Muscle layer of colon (tissue), 2 donors: ENCODE results near the gene ERGIC1.

ENCODE experiments used
- H3K27ac ChIP-seq: one replicate; pipeline ENCODE4 v1.7.0; 2013; ENCODE audit warnings: low read depth, mild to moderate bottlenecking, low read length, moderate library complexity
- H3K27me3 ChIP-seq, 2 donors: one replicate each; pipeline ENCODE4 v1.7.0; 2013; ENCODE audit warnings: low read length in 2 of 2, mild to moderate bottlenecking in 2 of 2; ENCODE audit not compliant: insufficient read depth in 2 of 2, control insufficient read depth in 1 of 2
- H3K36me3 ChIP-seq: one replicate; pipeline ENCODE4 v1.7.0; 2013; ENCODE audit warnings: mild to moderate bottlenecking, low read length; ENCODE audit not compliant: insufficient read depth
- H3K4me1 ChIP-seq: one replicate; pipeline ENCODE4 v1.7.0; 2013; ENCODE audit warnings: mild to moderate bottlenecking, low read length; ENCODE audit not compliant: insufficient read depth
- H3K4me3 ChIP-seq, 2 donors: one replicate each; pipeline ENCODE4 v1.7.0; 2013; ENCODE audit warnings: low read length in 2 of 2, low read depth in 1 of 2, mild to moderate bottlenecking in 1 of 2, moderate library complexity in 1 of 2
- H3K9ac ChIP-seq: one replicate; pipeline ENCODE4 v1.7.0; 2013; ENCODE audit warnings: low read length
- H3K9me3 ChIP-seq: one replicate; pipeline ENCODE4 v1.7.0; 2013; ENCODE audit warnings: mild to moderate bottlenecking, low read length
- donor health status: abdominal sarcoma.
- donor health status: Adenocarcinoma of cecum.

Gene ERGIC1

DNA sequence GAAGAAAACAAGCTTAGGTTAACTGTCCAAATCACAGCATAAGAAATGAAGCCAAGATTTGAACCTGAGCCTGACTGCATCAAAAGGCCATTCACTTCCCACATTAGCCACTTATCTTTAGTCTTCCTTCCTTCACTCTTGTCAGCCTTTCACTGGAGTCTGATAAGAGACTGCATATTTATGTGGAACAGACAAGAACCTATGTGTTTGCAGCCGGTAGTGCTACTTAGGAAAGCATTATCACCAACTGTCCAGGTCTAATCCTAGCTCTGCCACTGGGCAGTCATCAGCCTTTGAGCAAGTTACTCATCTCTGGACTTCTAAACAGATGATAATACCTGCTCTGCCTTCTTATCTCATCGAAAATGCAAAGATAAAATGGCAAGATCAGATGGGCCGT lies 137.4 kb downstream of the ERGIC1 start:
- H3K36me3 ChIP-seq, result peaks cover 11% of the 10 kb centered on the region
- H3K9ac ChIP-seq, result no peak overlapping the region
- no peak overlapping the region for H3K4me3 ChIP-seq
- no peaks in the 10 kb centered on the region for H3K4me1 ChIP-seq
- no peak overlapping the region for H3K27ac ChIP-seq
- H3K9me3 ChIP-seq, result no peaks in the 10 kb centered on the region
- no peaks in the 10 kb centered on the region for H3K27me3 ChIP-seq

GRCh38 chr5:172972552-172972951 lies 138.5 kb downstream of the ERGIC1 start:
- H3K4me1 ChIP-seq, result no peaks in the 10 kb centered on the region
- H3K27me3 ChIP-seq, result no peaks in the 10 kb centered on the region
- H3K4me3 ChIP-seq, result no peak overlapping the region
- no peak overlapping the region for H3K9ac ChIP-seq
- peaks cover 11% of the 10 kb centered on the region for H3K36me3 ChIP-seq
- no peaks in the 10 kb centered on the region for H3K9me3 ChIP-seq
- H3K27ac ChIP-seq, result no peak overlapping the region

DNA sequence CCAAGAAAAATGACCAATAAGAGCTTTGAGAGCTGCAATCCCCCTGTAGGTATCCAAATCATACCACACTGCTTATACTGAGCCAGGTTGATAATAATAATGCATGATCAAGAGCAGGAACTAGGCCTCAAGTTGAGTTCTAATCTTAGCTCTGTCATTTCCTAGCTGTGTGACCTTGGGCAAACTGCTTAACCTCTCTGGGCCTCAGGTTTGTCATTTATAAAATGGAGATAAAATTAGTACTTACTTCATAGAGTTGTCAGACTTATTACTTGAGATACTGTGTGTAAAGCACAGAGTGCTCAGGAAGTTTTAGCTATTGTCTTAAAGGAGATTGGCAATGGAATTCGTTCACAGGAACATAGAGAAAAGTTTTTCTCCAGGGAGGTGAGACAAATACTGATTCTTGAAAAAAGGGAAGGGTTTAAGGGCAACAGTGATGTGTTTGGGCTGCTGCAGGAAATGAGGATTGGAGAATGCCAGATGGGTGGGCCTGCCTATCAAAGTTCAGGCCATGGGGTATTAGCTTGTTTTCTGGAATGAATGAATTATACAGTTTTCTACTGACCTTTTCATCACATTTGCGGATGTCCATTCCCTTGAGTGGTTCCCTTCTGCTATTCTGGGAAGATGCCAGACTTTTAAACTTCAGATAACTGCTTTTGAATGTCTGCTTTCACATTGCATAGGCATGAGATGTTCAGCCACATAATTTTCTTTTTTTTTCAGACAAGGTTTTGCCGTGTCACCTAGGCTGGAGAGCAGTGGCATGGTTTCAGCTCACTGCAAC lies 139.3 kb downstream of the ERGIC1 start:
- Histone ChIP-seq H3K9me3 (no peaks in the 10 kb centered on the region), H3K27ac (no peak overlapping the region), H3K36me3 (peaks cover 9% of the 10 kb centered on the region), H3K27me3 (no peaks in the 10 kb centered on the region), H3K9ac (no peak overlapping the region), H3K4me1 (no peaks in the 10 kb centered on the region), H3K4me3 (no peak overlapping the region)

DNA sequence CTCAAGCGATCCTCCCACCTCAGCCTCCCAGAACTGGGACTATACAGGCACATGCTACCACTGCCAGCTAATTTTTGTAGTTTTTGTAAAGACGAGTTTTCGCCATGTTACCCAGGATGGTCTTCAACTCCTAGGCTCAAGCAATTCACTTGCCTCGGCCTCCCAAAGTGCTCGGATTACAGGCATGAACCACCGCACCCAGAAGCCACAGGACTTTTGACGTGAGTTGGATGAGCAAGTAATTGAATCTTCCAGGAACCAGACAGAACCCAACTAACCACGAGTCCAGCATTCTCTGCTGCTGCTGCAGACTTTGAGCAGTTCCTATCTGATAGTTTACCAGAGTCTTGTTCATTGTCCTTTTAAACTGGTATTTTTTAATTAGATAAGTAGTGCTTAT lies 139.9 kb downstream of the ERGIC1 start:
- peaks cover 6% of the 10 kb centered on the region for H3K36me3 ChIP-seq
- H3K9ac ChIP-seq, result no peak overlapping the region
- no peak overlapping the region for H3K4me3 ChIP-seq
- no peaks in the 10 kb centered on the region for H3K27me3 ChIP-seq
- H3K27ac ChIP-seq, result no peak overlapping the region
- H3K4me1 ChIP-seq, result no peaks in the 10 kb centered on the region
- no peaks in the 10 kb centered on the region for H3K9me3 ChIP-seq

DNA sequence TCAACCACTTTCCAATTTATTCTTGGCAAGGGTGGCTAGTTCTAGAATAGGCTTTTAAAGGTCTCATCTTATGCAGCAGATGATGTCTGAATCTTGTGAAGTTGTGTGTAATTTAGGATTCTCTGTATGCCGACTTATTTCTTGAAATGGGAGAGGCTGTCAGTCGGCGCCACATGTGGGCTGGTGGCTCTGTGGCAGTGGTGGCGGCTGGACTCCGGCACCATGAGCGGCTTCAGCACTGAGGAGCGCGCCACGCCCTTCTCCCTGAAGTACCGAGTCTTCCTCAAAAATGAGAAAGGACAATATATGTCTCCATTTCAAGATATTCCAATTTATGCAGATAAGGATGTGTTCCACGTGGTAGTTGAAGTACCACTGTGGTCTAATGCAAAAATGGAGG lies 141.2 kb downstream of the ERGIC1 start:
- H3K9me3 ChIP-seq, result no peaks in the 10 kb centered on the region

DNA sequence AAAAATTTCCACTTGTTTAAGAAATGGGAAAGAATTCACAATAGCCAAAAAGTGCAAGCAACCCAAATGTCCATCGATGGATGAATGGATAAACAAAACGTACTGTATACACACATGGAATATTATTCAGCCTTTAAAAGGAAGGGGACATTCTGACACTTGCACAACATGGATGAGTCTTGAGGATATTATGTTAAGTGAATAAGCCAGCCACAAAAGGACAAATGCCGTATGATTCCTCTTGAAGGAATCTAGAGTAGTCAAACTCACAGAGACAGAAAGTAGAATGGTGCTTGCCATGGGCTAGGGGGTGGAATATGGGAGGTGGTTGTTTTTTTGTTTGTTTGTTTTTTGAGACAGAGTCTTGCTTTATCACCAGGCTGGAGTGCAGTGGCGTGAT lies 145.7 kb downstream of the ERGIC1 start:
- no peak overlapping the region for H3K9ac ChIP-seq
- no peak overlapping the region for H3K4me3 ChIP-seq
- H3K36me3 ChIP-seq, result no peaks in the 10 kb centered on the region
- no peaks in the 10 kb centered on the region for H3K9me3 ChIP-seq
- no peaks in the 10 kb centered on the region for H3K4me1 ChIP-seq
- no peaks in the 10 kb centered on the region for H3K27me3 ChIP-seq
- no peak overlapping the region for H3K27ac ChIP-seq

More for the DNA sequence above, 141.2 kb downstream of the ERGIC1 start:
- no peaks in the 10 kb centered on the region for H3K4me1 ChIP-seq
- H3K4me3 ChIP-seq, result no peak overlapping the region
- no peak overlapping the region for H3K9ac ChIP-seq
- H3K27me3 ChIP-seq, result no peaks in the 10 kb centered on the region
- no peak overlapping the region for H3K27ac ChIP-seq
- no peaks in the 10 kb centered on the region for H3K36me3 ChIP-seq

GRCh38 chr5:172981931-172982330 lies 147.9 kb downstream of the ERGIC1 start:
- Histone ChIP-seq H3K9me3 (no peaks in the 10 kb centered on the region), H3K27ac (no peak overlapping the region), H3K4me3 (no peak overlapping the region), H3K9ac (no peak overlapping the region), H3K27me3 (no peaks in the 10 kb centered on the region), H3K4me1 (peaks cover 12% of the 10 kb centered on the region), H3K36me3 (peaks cover 4% of the 10 kb centered on the region)

GRCh38 chr5:172983542-172984243 lies 149.6 kb downstream of the ERGIC1 start, which contains the start of gene ATP6V0E1:
Gene ATP6V0E1, plus strand, starts transcription at chr5:172983771. Its CDS starts 90 bp downstream, at chr5:172983861.
- peaks cover 12% of the 10 kb centered on the region for H3K4me1 ChIP-seq

DNA sequence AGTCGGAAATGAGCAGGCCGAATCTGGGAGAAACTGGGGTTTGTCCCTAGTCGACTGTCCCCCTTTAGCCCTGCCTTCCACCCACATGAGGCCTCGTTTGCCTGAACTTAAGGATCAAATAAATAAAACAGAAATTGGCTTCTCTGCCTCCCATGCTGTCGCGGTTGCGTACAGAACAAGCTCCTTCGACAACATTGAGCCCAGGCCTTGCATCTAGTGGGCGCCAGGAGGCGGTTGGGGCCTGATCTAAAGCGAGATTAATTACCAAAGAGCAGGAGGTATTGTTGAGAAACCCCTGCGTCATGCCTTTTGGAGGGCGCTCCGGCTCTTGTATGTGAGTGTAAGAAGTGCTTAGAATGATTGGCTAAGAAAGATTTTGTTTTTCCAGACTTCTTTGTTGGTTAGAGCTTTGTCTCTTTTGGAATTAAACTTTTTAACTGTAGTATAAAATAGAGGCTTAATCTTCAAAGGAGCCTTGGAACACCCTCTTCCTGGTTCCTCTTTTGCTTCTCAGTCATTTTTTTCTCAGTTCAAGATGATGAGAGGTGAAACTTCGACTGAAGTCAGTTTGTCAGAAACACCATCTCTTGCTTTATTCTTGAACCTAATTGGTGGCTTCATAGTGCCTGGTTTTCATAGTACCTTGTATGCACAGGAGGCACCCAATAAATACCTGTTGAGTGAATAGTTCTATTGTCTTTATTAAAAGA lies 150.3 kb downstream of the ERGIC1 start:
- peaks cover 12% of the 10 kb centered on the region for H3K4me1 ChIP-seq
- H3K27me3 ChIP-seq, result no peaks in the 10 kb centered on the region

More at GRCh38 chr5:172983542-172984243, 149.6 kb downstream of the ERGIC1 start, which contains the start of gene ATP6V0E1:
- H3K9ac ChIP-seq, result peak within 1 kb of the TSS; percentile 89
- H3K4me3 ChIP-seq, result peak within 1 kb of the TSS; percentile 76 to 82
- H3K36me3 ChIP-seq, result peaks cover 10% of the 10 kb centered on the region
- H3K27me3 ChIP-seq, result no peaks in the 10 kb centered on the region
- H3K9me3 ChIP-seq, result no peaks in the 10 kb centered on the region
- peak within 1 kb of the TSS; percentile 85 for H3K27ac ChIP-seq

DNA sequence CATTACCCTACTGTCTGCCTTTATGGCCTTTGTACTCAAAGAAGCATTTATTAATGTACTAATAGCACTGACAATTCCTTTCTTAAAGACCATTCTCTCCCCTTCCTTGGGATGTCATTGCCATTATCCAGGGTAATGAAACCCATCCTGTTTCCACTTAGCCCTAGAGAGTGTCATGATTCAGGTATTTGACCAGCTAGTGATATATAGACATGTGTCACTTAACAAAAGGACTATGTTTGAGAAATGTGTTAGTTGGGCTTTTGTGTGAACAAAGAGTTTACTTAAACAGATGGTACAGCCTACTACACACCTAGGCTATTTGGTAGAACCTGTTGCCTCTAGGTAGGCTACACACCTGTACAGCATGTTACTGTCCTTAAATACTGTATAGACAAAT lies 151.5 kb downstream of the ERGIC1 start:
- Histone ChIP-seq H3K9me3 (no peaks in the 10 kb centered on the region), H3K27me3 (no peaks in the 10 kb centered on the region), H3K27ac (no peak overlapping the region), H3K4me3 (no peak overlapping the region), H3K9ac (no peak overlapping the region), H3K4me1 (peaks cover 12% of the 10 kb centered on the region), H3K36me3 (peaks cover 11% of the 10 kb centered on the region)

More for the DNA sequence above, 150.3 kb downstream of the ERGIC1 start:
- Histone ChIP-seq H3K4me3 (peak overlapping the region; percentile 76 to 82), H3K9ac (peak overlapping the region; percentile 89), H3K27ac (peak overlapping the region; percentile 85), H3K36me3 (peaks cover 11% of the 10 kb centered on the region), H3K9me3 (no peaks in the 10 kb centered on the region)

GRCh38 chr5:172988276-172988675 lies 154.2 kb downstream of the ERGIC1 start:
- Histone ChIP-seq H3K9me3 (no peaks in the 10 kb centered on the region), H3K27ac (no peak overlapping the region), H3K36me3 (peaks cover 11% of the 10 kb centered on the region), H3K27me3 (no peaks in the 10 kb centered on the region), H3K9ac (no peak overlapping the region), H3K4me3 (no peak overlapping the region), H3K4me1 (peaks cover 12% of the 10 kb centered on the region)
